Bronchial epithelial cell (primary cell): Measurements from ENCODE around the gene SMIM10L2A. TPM values are rescaled to one million over a fixed set of nuclear protein-coding genes. Genes with fewer than 3 reads are reported as not detected.
"Not testable (repeated sequence)": the region's sequence is repeated elsewhere in the genome, so short reads cannot be mapped to it uniquely, and the experiment has no call there.

ENCODE experiments used
- DNase-seq: peaks from one replicate; pipeline ENCODE4 v3.0.0-alpha.2; 2010; ENCODE audit warnings: low read depth
- FAIRE-seq: peaks from 2 replicates; lab custom pipeline; 2011; peaks lifted over from hg19 to GRCh38; lab: Jason Lieb, UNC
- H3K27me3 ChIP-seq: 2 replicates; pipeline ENCODE4 v1.5.1; 2011; ENCODE audit warnings: low read length; ENCODE audit not compliant: control insufficient read depth, insufficient read depth
- H3K36me3 ChIP-seq: 2 replicates; pipeline ENCODE4 v1.5.1; 2011; ENCODE audit warnings: low read length; ENCODE audit not compliant: control insufficient read depth, insufficient read depth
- H3K4me3 ChIP-seq: 2 replicates; pipeline ENCODE4 v1.5.1; 2011; ENCODE audit warnings: mild to moderate bottlenecking, low read depth, low read length, control low read depth
- total RNA-seq: library from RNA; depleted of rRNA; stranded (reverse); fragments of >200 nt; gene quantifications from 2 replicates; pipeline ENCODE4 v1.2.1, GENCODE V29; 2014
- TF ChIP-seq, protein P1 (sequence below): IDR thresholded peaks from 2 replicates; pipeline ENCODE4 v1.5.1; 2011; ENCODE audit warnings: mild to moderate bottlenecking, moderate library complexity, low read length, control low read depth, inconsistent platforms; ENCODE audit not compliant: insufficient read depth, severe bottlenecking

The SMIM10L2A gene
- total RNA-seq, 1 donor from 2014 or later = 2.1 TPM

DNA sequence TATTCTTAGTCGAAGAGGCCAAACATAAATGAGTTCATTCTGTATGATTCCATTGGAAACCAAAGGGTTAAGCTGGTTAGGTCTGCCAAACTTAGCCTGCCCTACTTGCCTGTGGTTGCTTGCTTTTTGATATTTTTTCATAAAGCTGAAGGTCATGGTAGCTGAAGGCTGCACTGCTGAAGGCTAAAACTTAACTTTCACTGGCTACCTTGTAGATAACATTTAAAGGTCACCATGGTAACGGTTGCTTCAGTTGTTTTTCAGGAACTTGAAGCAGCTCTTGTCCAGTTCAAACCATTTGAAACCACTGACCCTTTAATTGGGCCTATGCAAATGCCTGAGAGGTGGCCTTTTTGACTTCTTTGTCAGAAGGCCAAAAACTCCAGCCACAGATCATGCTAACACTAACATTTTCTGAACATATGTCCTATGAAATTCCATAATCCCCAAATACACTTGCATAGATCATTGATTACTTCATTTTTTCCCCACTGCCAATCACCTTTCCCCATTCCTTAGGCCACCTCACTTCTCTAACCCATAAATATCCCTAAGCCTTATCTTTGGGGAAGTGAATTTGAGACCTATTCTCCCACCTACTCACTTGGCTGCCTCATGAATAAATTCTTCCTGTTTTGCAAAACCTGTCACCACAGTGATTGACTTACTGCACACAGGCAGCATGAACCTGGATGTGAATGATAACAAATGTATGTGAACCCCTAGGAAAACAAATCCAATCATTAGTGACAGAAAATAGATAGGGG is 10.7 kb upstream of the SMIM10L2A start:
- no peaks in the 10 kb centered on the region for H3K27me3 ChIP-seq
- no peak overlapping the region for H3K4me3 ChIP-seq
- TF ChIP-seq, protein P1, sequence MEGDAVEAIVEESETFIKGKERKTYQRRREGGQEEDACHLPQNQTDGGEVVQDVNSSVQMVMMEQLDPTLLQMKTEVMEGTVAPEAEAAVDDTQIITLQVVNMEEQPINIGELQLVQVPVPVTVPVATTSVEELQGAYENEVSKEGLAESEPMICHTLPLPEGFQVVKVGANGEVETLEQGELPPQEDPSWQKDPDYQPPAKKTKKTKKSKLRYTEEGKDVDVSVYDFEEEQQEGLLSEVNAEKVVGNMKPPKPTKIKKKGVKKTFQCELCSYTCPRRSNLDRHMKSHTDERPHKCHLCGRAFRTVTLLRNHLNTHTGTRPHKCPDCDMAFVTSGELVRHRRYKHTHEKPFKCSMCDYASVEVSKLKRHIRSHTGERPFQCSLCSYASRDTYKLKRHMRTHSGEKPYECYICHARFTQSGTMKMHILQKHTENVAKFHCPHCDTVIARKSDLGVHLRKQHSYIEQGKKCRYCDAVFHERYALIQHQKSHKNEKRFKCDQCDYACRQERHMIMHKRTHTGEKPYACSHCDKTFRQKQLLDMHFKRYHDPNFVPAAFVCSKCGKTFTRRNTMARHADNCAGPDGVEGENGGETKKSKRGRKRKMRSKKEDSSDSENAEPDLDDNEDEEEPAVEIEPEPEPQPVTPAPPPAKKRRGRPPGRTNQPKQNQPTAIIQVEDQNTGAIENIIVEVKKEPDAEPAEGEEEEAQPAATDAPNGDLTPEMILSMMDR = no peak
- FAIRE-seq = peak; percentile 47
- no peaks in the 10 kb centered on the region for H3K36me3 ChIP-seq
- DNase-seq = no peak

GRCh38 chrX:135411893-135412292 is 9.9 kb upstream of the SMIM10L2A start:
- H3K4me3 ChIP-seq = no peak overlapping the region
- H3K36me3 ChIP-seq = no peaks in the 10 kb centered on the region
- H3K27me3 ChIP-seq = no peaks in the 10 kb centered on the region
- DNase-seq (peak; percentile 66), FAIRE-seq (no peak)
- TF ChIP-seq, protein P1 = no peak

DNA sequence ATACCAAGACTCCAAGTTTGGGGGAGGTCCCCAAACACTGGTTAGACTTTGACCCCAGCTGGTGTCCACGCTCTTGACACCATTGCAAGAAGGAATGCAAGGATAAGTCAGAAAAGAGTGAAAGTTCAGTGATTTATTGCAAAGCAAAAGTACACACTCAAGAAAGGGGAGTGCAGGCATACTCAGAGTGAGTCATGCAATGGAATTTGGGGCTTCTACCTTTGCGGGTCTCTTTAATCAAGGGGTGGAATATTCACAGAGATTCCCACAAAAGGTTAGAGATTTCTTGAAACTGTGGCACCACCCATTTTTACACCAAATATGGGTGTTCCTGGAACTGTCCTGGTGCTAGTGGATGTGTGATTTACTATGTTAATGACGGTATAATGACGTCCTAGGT is 5.2 kb upstream of the SMIM10L2A start:
- H3K36me3 ChIP-seq = no peaks in the 10 kb centered on the region
- H3K27me3 ChIP-seq = no peaks in the 10 kb centered on the region
- FAIRE-seq (no peak), DNase-seq (peak; percentile 50)
- TF ChIP-seq, protein P1 = no peak
- no peak overlapping the region for H3K4me3 ChIP-seq

GRCh38 chrX:135420831-135421230 is 913 bp upstream of the SMIM10L2A start:
- FAIRE-seq (no peak), DNase-seq (no peak)
- TF ChIP-seq, protein P1 = no peak
- Histone ChIP-seq H3K4me3 (no peak overlapping the region), H3K36me3 (no peaks in the 10 kb centered on the region), H3K27me3 (no peaks in the 10 kb centered on the region)

DNA sequence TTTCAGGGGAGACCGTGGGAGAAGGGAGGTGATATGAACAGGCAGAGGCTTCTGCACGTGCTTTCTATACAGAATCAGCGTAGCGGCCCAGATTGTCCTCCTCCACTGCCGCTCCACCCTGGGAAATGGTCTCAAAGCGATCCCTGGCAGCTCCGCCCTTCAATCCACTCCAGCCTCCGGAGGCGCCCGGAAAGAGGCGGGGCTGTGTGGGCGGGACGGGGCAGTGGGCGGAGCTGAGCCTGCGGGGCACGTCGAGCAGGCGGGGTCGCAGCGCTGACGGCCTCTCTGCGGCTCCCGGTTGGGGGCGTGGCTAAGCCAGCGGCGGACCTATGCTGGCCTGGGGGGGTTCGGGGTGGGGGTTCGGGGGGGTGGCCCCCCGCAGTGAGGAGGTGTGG is 210 bp upstream of the SMIM10L2A start:
- FAIRE-seq (no peak), DNase-seq (peak; percentile 52)
- Histone ChIP-seq H3K4me3 (peak overlapping the region; percentile 44), H3K27me3 (no peaks in the 10 kb centered on the region), H3K36me3 (no peaks in the 10 kb centered on the region)
- TF ChIP-seq, protein P1 = no peak

DNA sequence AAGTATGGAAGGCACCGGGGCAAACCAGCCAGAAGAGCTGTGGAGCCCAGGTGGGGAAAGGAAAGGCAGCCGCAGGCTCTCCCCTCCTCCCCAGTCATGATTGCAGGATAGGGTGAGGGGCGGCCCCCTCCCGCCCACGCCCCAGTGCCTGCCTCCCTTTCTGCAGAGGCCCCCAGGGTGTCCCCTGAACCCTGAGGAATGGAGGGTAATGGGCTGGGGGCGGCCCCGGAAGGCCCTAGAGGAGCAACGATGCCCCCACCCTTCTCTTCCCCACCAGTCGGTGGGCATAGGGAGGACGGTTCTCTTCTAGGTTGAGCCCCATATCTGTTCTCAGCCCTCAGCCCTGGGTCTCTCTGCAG is 1.0 kb downstream of the SMIM10L2A start:
- FAIRE-seq, DNase-seq, H3K27me3 ChIP-seq, H3K36me3 ChIP-seq: not testable (repeated sequence)
- peak overlapping the region; percentile 44 for H3K4me3 ChIP-seq

GRCh38 chrX:135423173-135423864 is 1.6 kb downstream of the SMIM10L2A start:
- not testable (repeated sequence) for H3K27me3 ChIP-seq, FAIRE-seq, DNase-seq, H3K36me3 ChIP-seq
- H3K4me3 ChIP-seq = peak overlapping the region; percentile 44
